ENCODE results near the gene CHCHD3. TPM values are rescaled to one million over a fixed set of nuclear protein-coding genes. Genes with fewer than 3 reads are reported as not detected.

Gene CHCHD3
- total RNA-seq, 1 donor from 2014 or later, result 38.5 TPM

DNA sequence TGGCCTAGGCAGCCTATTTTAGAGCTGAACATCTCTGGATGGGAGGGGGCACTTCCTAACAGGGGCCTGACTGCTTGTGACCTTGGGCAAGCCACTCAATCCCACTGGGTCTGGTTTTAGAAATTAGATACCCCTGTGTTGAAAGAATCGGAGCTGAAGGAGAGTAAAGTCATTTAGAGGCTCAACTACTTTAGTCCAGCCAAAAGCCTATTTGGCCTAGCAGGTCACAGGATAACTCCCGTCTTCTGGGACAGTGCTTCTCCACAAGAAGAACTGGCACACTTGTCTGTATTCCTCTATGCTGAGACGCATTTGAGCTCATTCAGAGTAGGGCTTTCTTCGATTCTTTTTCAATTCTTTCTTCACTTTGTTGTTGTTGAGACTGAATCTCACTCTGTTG, 224.2 kb downstream of the CHCHD3 start:
- no peaks in the 10 kb centered on the region for H3K27me3 ChIP-seq (ENCODE audit: low read depth)
- no peak for DNase-seq

DNA sequence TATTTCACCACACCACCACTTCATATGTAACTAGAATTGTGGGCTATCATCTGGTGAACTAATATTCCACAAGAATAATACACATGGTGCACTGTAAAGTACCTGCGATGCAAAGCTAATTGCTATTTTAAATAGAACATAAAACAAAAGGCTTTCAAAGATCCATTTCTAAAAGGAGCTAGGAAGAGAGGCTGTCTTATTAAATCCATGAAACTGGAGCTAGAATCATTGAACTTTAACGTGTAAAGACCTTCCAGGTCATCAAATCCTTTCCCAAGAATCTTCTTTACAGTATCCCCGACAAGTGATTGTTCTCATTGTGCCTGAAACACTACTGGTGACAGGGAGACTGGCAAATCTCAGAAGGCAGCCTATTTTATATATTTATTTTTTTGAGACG, 224.9 kb downstream of the CHCHD3 start:
- TF ChIP-seq, protein P1, sequence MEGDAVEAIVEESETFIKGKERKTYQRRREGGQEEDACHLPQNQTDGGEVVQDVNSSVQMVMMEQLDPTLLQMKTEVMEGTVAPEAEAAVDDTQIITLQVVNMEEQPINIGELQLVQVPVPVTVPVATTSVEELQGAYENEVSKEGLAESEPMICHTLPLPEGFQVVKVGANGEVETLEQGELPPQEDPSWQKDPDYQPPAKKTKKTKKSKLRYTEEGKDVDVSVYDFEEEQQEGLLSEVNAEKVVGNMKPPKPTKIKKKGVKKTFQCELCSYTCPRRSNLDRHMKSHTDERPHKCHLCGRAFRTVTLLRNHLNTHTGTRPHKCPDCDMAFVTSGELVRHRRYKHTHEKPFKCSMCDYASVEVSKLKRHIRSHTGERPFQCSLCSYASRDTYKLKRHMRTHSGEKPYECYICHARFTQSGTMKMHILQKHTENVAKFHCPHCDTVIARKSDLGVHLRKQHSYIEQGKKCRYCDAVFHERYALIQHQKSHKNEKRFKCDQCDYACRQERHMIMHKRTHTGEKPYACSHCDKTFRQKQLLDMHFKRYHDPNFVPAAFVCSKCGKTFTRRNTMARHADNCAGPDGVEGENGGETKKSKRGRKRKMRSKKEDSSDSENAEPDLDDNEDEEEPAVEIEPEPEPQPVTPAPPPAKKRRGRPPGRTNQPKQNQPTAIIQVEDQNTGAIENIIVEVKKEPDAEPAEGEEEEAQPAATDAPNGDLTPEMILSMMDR (IDR thresholded peaks at IDR 0.05), result no peak
- H3K4me3 ChIP-seq, result no peak overlapping the region
- no peaks in the 10 kb centered on the region for H3K36me3 ChIP-seq
- H3K4me1 ChIP-seq, result no peaks in the 10 kb centered on the region
- no peaks in the 10 kb centered on the region for H3K27me3 ChIP-seq (ENCODE audit: low read depth)
- no peaks in the 10 kb centered on the region for H3K9me3 ChIP-seq
- intact Hi-C loops (cut with DNase I), result no loop called here
- ATAC-seq (no peak), DNase-seq (no peak)
- H3K27ac ChIP-seq, result no peak overlapping the region

More for the DNA sequence above, 224.2 kb downstream of the CHCHD3 start:
- H3K4me3 ChIP-seq, result no peak overlapping the region
- H3K36me3 ChIP-seq, result no peaks in the 10 kb centered on the region
- no peaks in the 10 kb centered on the region for H3K9me3 ChIP-seq
- H3K4me1 ChIP-seq, result no peaks in the 10 kb centered on the region
- TF ChIP-seq, protein P1 (IDR thresholded peaks at IDR 0.05), result no peak
- intact Hi-C loops (cut with DNase I), result no loop called here
- H3K27ac ChIP-seq, result no peak overlapping the region
- ATAC-seq, result no peak

DNA sequence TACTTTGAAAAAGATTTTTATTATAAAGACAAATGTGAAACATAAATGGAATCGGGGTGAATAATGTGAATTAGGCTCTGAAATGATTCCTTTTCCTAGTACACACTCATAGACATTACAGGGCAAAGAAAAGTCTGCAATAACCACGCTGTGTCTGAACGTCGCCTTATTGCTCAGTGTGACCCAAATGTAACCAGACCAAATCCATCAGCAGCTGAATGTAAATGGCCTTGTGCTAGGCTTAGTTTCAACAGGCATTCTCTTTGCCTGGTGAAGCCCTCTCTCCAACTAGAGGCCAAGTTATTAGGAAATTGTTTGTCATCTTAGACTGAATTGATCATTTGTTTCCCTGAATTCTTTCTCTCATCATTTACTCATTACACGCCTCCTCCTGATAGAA, 225.5 kb downstream of the CHCHD3 start:
- TF ChIP-seq, protein P1 (IDR thresholded peaks at IDR 0.05), result no peak
- Histone ChIP-seq H3K36me3 (no peaks in the 10 kb centered on the region), H3K4me1 (no peaks in the 10 kb centered on the region), H3K27ac (no peak overlapping the region), H3K27me3 (ENCODE audit: low read depth) (no peaks in the 10 kb centered on the region), H3K4me3 (no peak overlapping the region), H3K9me3 (no peaks in the 10 kb centered on the region)
- intact Hi-C loops (cut with DNase I), result no loop called here
- DNase-seq, result no peak
- no peak for ATAC-seq

DNA sequence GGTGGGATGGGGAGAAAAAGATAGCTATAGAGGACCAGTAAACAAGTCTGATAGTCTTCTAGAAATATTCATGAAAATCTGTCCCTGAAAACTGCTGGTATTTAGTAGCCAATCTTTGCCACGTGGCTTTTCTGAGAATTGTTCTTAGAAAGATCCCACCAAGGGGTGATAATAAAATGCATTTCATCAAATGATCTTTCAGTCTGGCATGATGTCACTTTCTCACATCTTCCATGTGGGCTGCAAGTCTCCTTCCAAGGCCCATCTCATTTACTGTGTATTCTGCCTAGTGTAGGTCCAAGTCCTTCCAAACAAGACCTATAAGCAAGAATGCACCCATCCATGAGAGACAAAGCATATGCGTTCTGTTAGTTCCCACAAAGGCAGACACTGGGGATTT, 226.0 kb downstream of the CHCHD3 start:
- Histone ChIP-seq H3K27ac (no peak overlapping the region), H3K27me3 (ENCODE audit: low read depth) (no peaks in the 10 kb centered on the region), H3K9me3 (no peaks in the 10 kb centered on the region), H3K4me1 (no peaks in the 10 kb centered on the region), H3K4me3 (no peak overlapping the region), H3K36me3 (no peaks in the 10 kb centered on the region)
- TF ChIP-seq, protein P1 (IDR thresholded peaks at IDR 0.05), result no peak
- ATAC-seq (no peak), DNase-seq (no peak)
- intact Hi-C loops (cut with DNase I), result no loop called here

DNA sequence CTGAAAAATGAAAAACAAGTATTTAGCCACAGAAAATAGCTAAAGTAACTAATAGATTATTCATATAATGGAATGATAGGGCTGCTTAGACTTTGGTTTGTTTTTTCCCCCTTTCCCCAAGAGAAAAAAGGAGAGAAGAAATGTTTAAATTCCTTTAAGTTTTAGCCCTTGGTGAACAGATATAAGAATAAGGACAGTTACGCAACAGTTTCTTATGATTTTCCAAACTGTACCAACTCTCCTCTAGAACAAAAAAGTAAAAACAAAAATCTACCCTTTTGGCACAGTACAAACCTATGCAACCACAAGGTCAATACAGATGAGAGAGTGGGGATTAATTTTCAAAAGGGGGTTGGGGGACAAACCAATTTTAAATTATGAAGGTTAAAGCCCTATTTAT, 227.7 kb downstream of the CHCHD3 start:
- TF ChIP-seq, protein P1 (IDR thresholded peaks at IDR 0.05), result no peak
- Histone ChIP-seq H3K9me3 (no peaks in the 10 kb centered on the region), H3K4me3 (no peak overlapping the region), H3K4me1 (no peaks in the 10 kb centered on the region), H3K27ac (no peak overlapping the region), H3K36me3 (no peaks in the 10 kb centered on the region), H3K27me3 (ENCODE audit: low read depth) (no peaks in the 10 kb centered on the region)
- ATAC-seq (no peak), DNase-seq (no peak)
- intact Hi-C loops (cut with DNase I), result no loop called here

DNA sequence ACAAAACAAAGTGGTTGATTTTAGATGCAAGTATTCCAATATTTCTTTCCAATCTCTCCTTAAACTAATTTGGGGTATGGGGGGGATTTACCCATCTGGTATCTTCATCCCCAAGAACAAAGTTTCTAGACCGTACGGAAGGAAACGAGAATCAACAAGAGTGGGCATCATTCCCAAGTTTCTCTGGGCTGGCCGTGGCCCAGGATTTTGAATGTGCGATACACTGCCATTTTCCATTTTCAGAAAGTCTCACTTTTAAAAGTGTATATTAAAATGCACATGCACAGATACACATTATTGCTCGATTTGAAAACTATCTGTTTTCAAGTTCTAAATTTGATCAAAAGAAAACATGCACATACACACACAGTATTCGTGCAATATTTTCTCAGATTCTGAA, 234.5 kb downstream of the CHCHD3 start:
- TF ChIP-seq, protein P1 (IDR thresholded peaks at IDR 0.05), result no peak
- Histone ChIP-seq H3K4me3 (no peak overlapping the region), H3K9me3 (no peaks in the 10 kb centered on the region), H3K27ac (no peak overlapping the region), H3K27me3 (ENCODE audit: low read depth) (no peaks in the 10 kb centered on the region), H3K36me3 (no peaks in the 10 kb centered on the region), H3K4me1 (no peaks in the 10 kb centered on the region)
- intact Hi-C loops (cut with DNase I), result no loop called here
- DNase-seq (no peak), ATAC-seq (no peak)

Measured in lower lobe of right lung (tissue), 2 donors.